ENCODE measurements around the gene UBN2. TPM values are rescaled to one million over a fixed set of nuclear protein-coding genes. Genes with fewer than 3 reads are reported as not detected.

UBN2 gene
- total RNA-seq, 5 donors from 2014 or later (not counting 1 experiment from before 2014, with no cell fraction given) = 16.1 to 21.7 (median 17.7) TPM

- DNase-seq = no peak
- Mint-ChIP-seq H3K4me3 (no peak overlapping the region), H3K36me3 (peaks cover 14% of the 10 kb centered on the region), H3K4me1 (peaks cover 13 to 38% (median 14%) of the 10 kb centered on the region in 3 donors), H3K9me3 (no peaks in the 10 kb centered on the region), H3K27ac (no peak overlapping the region), H3K27me3 (no peaks in the 10 kb centered on the region)
- ChIA-PET CTCF (interaction anchor here in 1 of 2 donors (0.6 kb wide), 1 partner anchor 66 kb away, joined by 3 read pairs; no protein-coding TSS in a partner anchor), POLR2A (interaction anchor here in 1 of 2 donors (0.7 kb wide), 1 partner anchor 14 kb away, joined by 4 read pairs; no protein-coding TSS in a partner anchor)
- H3K27me3 ChIP-seq (replicated peaks in 1 of 2; ENCODE audit: control insufficient read depth in 2 of 2, extremely low read depth in 1 of 2, insufficient read depth in 2 of 2, low read length in 1 of 2) = no peaks in the 10 kb centered on the region
- H3K36me3 ChIP-seq (ENCODE audit: control insufficient read depth in 2 of 2, extremely low read depth in 1 of 2, insufficient read depth in 1 of 2, low read length in 1 of 2) = peaks cover 0 to 4% of the 10 kb centered on the region in 2 donors
- no peak for ATAC-seq (replicated peaks in 1 of 4)
- WGBS (ENCODE audit: insufficient coverage) = no CpG with 5 or more reads among the region's 1 CpG
- H3K27ac ChIP-seq (ENCODE audit: low read length) = no peak overlapping the region
- no peak overlapping the region for H3K4me3 ChIP-seq (ENCODE audit: control insufficient read depth in 1 of 2, extremely low read depth in 1 of 2, low read length in 1 of 2)
- no peaks in the 10 kb centered on the region for H3K9me3 ChIP-seq
- H3K4me1 ChIP-seq (ENCODE audit: control insufficient read depth in 1 of 2, extremely low read depth in 1 of 2, insufficient read depth in 2 of 2, low read length in 2 of 2) = peaks cover 4 to 6% of the 10 kb centered on the region in 2 experiments
Measured at GRCh38 chr7:139355320-139355719, 124.3 kb downstream of the UBN2 start.

Other genes starting within 250 kb of the UBN2 start
- under 1 TPM; 0.05 to 0.29 (median 0.15) TPM for gene KIAA1549, start 249.8 kb upstream of the UBN2 start, total RNA-seq
- 1 to 10 TPM; 1.2 to 7.6 (median 5.1) TPM for gene ZC3HAV1L, start 195.2 kb upstream of the UBN2 start, total RNA-seq
- 100 to 1,000 TPM; 148 to 201 (median 155) TPM for gene ZC3HAV1, start 121.5 kb upstream of the UBN2 start, total RNA-seq
- gene FMC1, start 110.1 kb downstream of the UBN2 start, total RNA-seq = 1 to 10 TPM; 3.1 to 9.8 (median 8.5) TPM
- gene LUC7L2, start 128.7 kb downstream of the UBN2 start, total RNA-seq = 100 to 1,000 TPM; 131 to 169 (median 142) TPM

All from T-cell (primary cell).